Skin of body (tissue), 2 donors: ENCODE results near the gene ASAP2. TPM values are rescaled to one million over a fixed set of nuclear protein-coding genes. Genes with fewer than 3 reads are reported as not detected.
A peak's percentile ranks its signal among the peaks of the same experiment; 100 is the strongest.

Experiments
- DNase-seq: peaks from one replicate; lab custom pipeline; 2025; lab: John Stamatoyannopoulos, UW
- total RNA-seq: library from RNA; depleted of rRNA; stranded (reverse); fragments of >200 nt; gene quantifications from one replicate; pipeline ENCODE4 v1.2.3, GENCODE V29; 2014

Gene ASAP2
- total RNA-seq, 1 donor from 2014 or later = 19.0 TPM

- no peak for DNase-seq
These were observed 85.8 kb downstream of the ASAP2 start for GRCh38 chr2:9292426-9292825.

GRCh38 chr2:9294764-9295163 lies 88.2 kb downstream of the ASAP2 start:
- no peak for DNase-seq

GRCh38 chr2:9296559-9296958 lies 89.9 kb downstream of the ASAP2 start:
- DNase-seq = no peak

- no peak for DNase-seq
These were observed 90.5 kb downstream of the ASAP2 start for GRCh38 chr2:9297156-9297555.

- no peak for DNase-seq
These were observed 91.2 kb downstream of the ASAP2 start for GRCh38 chr2:9297807-9298206.

- DNase-seq = no peak
These were observed 92.0 kb downstream of the ASAP2 start for GRCh38 chr2:9298583-9298982.

GRCh38 chr2:9299161-9300100 lies 92.8 kb downstream of the ASAP2 start:
- no peak for DNase-seq

- DNase-seq = no peak
These were observed 93.6 kb downstream of the ASAP2 start for GRCh38 chr2:9300214-9300613.

GRCh38 chr2:9300829-9301453 lies 94.3 kb downstream of the ASAP2 start:
- DNase-seq = no peak

GRCh38 chr2:9302755-9303154 lies 96.1 kb downstream of the ASAP2 start:
- no peak for DNase-seq

- no peak for DNase-seq
These were observed 97.1 kb downstream of the ASAP2 start for GRCh38 chr2:9303528-9304225.

GRCh38 chr2:9306911-9307310 lies 100.3 kb downstream of the ASAP2 start:
- DNase-seq = no peak

- DNase-seq = no peak
These were observed 100.9 kb downstream of the ASAP2 start for GRCh38 chr2:9307535-9307934.

GRCh38 chr2:9308186-9308955 lies 101.8 kb downstream of the ASAP2 start:
- DNase-seq = no peak

GRCh38 chr2:9309147-9309546 lies 102.5 kb downstream of the ASAP2 start:
- DNase-seq = no peak

GRCh38 chr2:9310377-9310776 lies 103.8 kb downstream of the ASAP2 start:
- DNase-seq = peak; percentile 41

- no peak for DNase-seq
These were observed 104.2 kb downstream of the ASAP2 start for GRCh38 chr2:9310798-9311197.

GRCh38 chr2:9311488-9311887 lies 104.9 kb downstream of the ASAP2 start:
- peak; percentile 54 for DNase-seq

GRCh38 chr2:9312591-9312990 lies 106.0 kb downstream of the ASAP2 start:
- DNase-seq = no peak

GRCh38 chr2:9313443-9313842 lies 106.8 kb downstream of the ASAP2 start:
- DNase-seq = no peak

- DNase-seq = no peak
These were observed 108.8 kb downstream of the ASAP2 start for GRCh38 chr2:9315280-9315847.
